Liver (tissue), 9 donors: ENCODE results near the gene UTRN. TPM values are rescaled to one million over a fixed set of nuclear protein-coding genes. Genes with fewer than 3 reads are reported as not detected.

Experiments used
- DNase-seq: peaks from one replicate; pipeline ENCODE4 v3.0.0-alpha.2; 2017; ENCODE audit warnings: low spot score
- H3K27ac ChIP-seq, 2 donors: one replicate each; pipeline ENCODE4 v1.7.0; 2013; ENCODE audit warnings: inconsistent platforms in 2 of 2, low read length in 2 of 2, control low read depth in 1 of 2, low read depth in 1 of 2, mild to moderate bottlenecking in 1 of 2
- H3K27me3 ChIP-seq, 4 donors: one replicate each; pipeline versions ENCODE4 v1.6.1 to v1.7.0; 2013; ENCODE audit warnings: low read length in 3 of 4, inconsistent platforms in 1 of 4, mild to moderate bottlenecking in 1 of 4, moderate library complexity in 1 of 4; ENCODE audit not compliant: control insufficient read depth in 4 of 4, insufficient read depth in 4 of 4
- H3K36me3 ChIP-seq, 4 donors: one replicate each; pipeline versions ENCODE4 v1.6.1 to v1.7.0; 2013; ENCODE audit warnings: low read length in 3 of 4, mild to moderate bottlenecking in 3 of 4, low read depth in 1 of 4, moderate library complexity in 1 of 4; ENCODE audit not compliant: control insufficient read depth in 4 of 4, insufficient read depth in 3 of 4
- H3K4me1 ChIP-seq, 4 donors: one replicate each; pipeline versions ENCODE4 v1.6.1 to v1.7.0; 2013; ENCODE audit warnings: low read length in 3 of 4, mild to moderate bottlenecking in 3 of 4, moderate library complexity in 1 of 4; ENCODE audit not compliant: control insufficient read depth in 4 of 4, insufficient read depth in 4 of 4
- H3K4me3 ChIP-seq, 3 donors: one replicate each; pipeline versions ENCODE4 v1.6.1 to v1.7.0; 2013; ENCODE audit warnings: low read length in 3 of 3, control low read depth in 1 of 3, low read depth in 1 of 3, mild to moderate bottlenecking in 1 of 3
- H3K9ac ChIP-seq, 2 donors: one replicate each; pipeline ENCODE4 v1.7.0; 2013; ENCODE audit warnings: low read length in 2 of 2, mild to moderate bottlenecking in 2 of 2, moderate library complexity in 2 of 2, control low read depth in 1 of 2, low read depth in 1 of 2
- H3K9me3 ChIP-seq, 4 donors: one replicate each; pipeline versions ENCODE4 v1.6.1 to v1.7.0; 2013; ENCODE audit warnings: low read length in 3 of 4; ENCODE audit not compliant: control insufficient read depth in 4 of 4
- FOXA2 ChIP-seq: IDR thresholded peaks from 2 replicates; pipeline ENCODE4 v1.6.1; 2016; ENCODE audit warnings: antibody characterized with exemption
- GABPA ChIP-seq, 2 donors: IDR thresholded peaks in 1 of 2; conservative IDR thresholded peaks in 1 of 2; 2 replicates each; pipeline ENCODE4 v1.6.1; 2016; ENCODE audit warnings: antibody characterized with exemption in 2 of 2, mild to moderate bottlenecking in 1 of 2, moderate library complexity in 1 of 2
- HNF4A ChIP-seq, 2 donors: conservative IDR thresholded peaks; 2 replicates each; pipeline ENCODE4 v1.6.1; 2016; ENCODE audit warnings: antibody characterized with exemption in 2 of 2, mild to moderate bottlenecking in 2 of 2
- NR2F2 ChIP-seq: IDR thresholded peaks from 2 replicates; pipeline ENCODE4 v1.6.1; 2016; ENCODE audit warnings: antibody characterized with exemption
- TAF1 ChIP-seq: conservative IDR thresholded peaks from 2 replicates; pipeline ENCODE4 v1.6.1; 2016; ENCODE audit warnings: antibody characterized with exemption, mild to moderate bottlenecking
- WGBS: extraction: QIAGEN DNeasy Blood & Tissue Kit; methylation state at CpG from one replicate; pipeline ENCODE4 v1.1.7; 2013; 5-methylcytosine and 5-hydroxymethylcytosine counted together
- polyA plus RNA-seq, 2 donors: library from polyadenylated mRNA; stranded (reverse) in 1 of 2; unstranded in 1 of 2; fragments of 200-250 nt in 1 of 2; fragments of >200 nt in 1 of 2; fragmentation: Nextera tagmentation in 1 of 2; extraction: Ambion mirVana in 1 of 2; gene quantifications; one replicate each; pipeline versions ENCODE4 v1.2.1 to v1.2.3, GENCODE V29; 2013 to 2015
- total RNA-seq, 2 donors: library from RNA; depleted of rRNA; stranded (reverse); fragments of >200 nt; gene quantifications; one replicate each; pipeline ENCODE4 v1.2.3, GENCODE V29; 2014
- TF ChIP-seq, protein P1 (sequence below): IDR thresholded peaks from 2 replicates; pipeline ENCODE4 v1.6.1; 2016; ENCODE audit warnings: antibody characterized with exemption
- TF ChIP-seq, protein P2 (sequence below): fragments of 150-350 bp; IDR thresholded peaks from 2 replicates; pipeline ENCODE4 v1.5.1; 2017; ENCODE audit warnings: improper control_type of control experiment, low read depth, low read length; ENCODE audit not compliant: missing input control
- TF ChIP-seq, protein P3 (sequence below): IDR thresholded peaks from 2 replicates; pipeline ENCODE4 v1.6.1; 2016; ENCODE audit warnings: antibody characterized with exemption, mild to moderate bottlenecking
- donor health status: healthy.
- donor health status: healthy.
- donor health status: healthy.
- donor health status: healthy.
- donor health status: healthy.

Gene UTRN
- total and polyA plus RNA-seq, 4 donors, result 6.9 to 83.7 (median 47.6) TPM

DNA sequence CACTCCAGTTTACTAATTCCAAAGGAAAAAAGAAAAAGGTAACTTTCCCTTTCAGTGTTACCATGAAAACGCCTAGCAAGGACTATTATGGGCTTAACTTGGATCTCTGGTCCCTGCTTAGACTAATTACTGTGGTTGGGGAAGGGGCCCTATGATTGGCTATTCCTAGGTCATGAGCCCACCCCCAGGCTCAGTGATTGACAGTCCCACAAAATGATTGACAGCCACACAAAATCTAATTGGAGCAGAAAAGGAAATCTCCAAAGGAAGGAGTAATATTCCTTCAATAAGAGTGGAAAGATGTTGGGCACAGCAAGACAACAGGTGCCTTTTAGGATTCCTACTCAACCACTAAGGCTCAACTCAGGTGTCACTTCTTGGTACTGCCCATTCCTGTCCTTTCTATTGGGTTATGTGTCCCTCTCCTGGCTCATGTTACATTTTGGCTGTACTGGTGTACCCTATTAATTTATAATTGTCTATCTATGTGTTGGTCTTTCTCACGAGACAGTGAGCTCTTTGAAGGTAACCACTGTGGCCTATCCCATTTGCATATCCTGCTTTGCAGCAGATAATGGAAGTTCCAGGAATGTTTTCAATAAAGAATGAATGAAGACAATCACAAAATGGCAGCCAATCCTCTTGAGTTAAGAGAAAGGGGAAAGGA, 5.5 kb upstream of the UTRN start:
- 95% methylated on average over 2 of the region's 2 CpGs for WGBS

DNA sequence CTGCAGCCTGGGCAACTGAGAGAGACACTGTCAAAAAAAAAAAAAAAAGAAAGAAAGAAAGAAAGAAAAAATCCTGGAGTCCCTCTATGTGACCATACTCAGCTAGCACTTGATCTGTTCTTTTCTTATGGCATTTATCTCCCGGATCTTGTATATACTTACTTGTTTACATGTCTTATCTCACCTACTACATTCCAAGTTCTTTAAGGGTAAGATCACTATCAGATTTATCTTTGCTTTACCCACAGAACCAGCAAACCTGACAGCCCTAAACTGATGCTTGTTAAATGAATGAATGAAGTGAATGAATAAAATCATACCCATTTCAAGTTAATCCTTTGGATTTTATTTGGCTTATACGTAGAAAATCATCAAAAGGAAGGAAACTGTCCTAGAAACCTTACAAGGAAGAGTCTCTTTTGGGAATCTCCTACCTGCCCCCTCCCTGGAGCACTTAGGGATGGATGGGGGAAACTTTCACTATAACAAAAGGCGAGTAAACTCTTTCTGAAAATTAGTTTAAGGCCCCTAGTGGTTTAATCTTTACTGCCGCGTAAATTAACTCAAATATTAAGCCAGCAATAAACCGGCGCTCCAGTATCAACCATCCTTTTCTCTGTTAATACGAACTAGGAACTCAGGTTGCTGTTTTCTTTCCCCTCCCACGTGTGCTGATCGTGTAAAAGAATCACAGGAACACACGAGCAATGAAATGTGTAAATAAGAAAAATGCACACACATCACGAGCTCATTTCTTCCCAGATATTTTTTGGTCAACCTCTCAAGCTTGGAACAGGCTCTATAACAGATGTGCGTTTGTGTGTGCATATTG, 1.3 kb upstream of the UTRN start:
- peak overlapping the region; percentile 92 to 93 for H3K27ac ChIP-seq
- WGBS, result 12% methylated on average over 13 of the region's 13 CpGs
- H3K4me3 ChIP-seq, result peak overlapping the region; percentile 69 to 98 (median 96)

More for the DNA sequence above, 5.5 kb upstream of the UTRN start:
- Histone ChIP-seq H3K27me3 (no peaks in the 10 kb centered on the region), H3K9me3 (no peaks in the 10 kb centered on the region), H3K4me1 (peaks cover 2 to 24% (median 14%) of the 10 kb centered on the region in 4 donors), H3K27ac (no peak overlapping the region), H3K9ac (no peak overlapping the region), H3K4me3 (no peak overlapping the region), H3K36me3 (no peaks in the 10 kb centered on the region)
- TF ChIP-seq HNF4A (conservative IDR thresholded peaks at IDR 0.05) (no peak), FOXA2 (no peak)
- DNase-seq, result no peak

DNA sequence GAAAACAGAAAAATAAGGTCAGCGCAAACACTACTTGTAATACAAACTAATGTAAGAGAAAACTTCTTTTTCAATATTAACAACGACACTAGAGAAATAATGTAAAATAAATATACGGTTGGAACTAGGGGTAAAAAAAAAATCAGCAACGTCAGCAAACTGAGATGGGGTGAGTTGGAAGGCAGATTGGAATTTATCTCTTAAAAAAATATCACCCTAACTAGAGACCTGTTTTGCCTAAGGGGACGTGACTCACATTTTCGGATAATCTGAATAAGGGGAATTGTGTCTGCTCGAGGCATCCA, 705 bp upstream of the UTRN start:
- H3K27ac ChIP-seq, result peak overlapping the region; percentile 92 to 93

More for the DNA sequence above, 1.3 kb upstream of the UTRN start:
- H3K27me3 ChIP-seq, result no peaks in the 10 kb centered on the region
- no peak for DNase-seq
- H3K9ac ChIP-seq, result peak overlapping the region; percentile 36 to 89
- peaks cover 0 to 14% (median 6%) of the 10 kb centered on the region in 4 donors for H3K4me1 ChIP-seq
- TF ChIP-seq NR2F2, result no peak
- TF ChIP-seq, protein P1, sequence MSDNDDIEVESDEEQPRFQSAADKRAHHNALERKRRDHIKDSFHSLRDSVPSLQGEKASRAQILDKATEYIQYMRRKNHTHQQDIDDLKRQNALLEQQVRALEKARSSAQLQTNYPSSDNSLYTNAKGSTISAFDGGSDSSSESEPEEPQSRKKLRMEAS, result peak; percentile 25
- TF ChIP-seq HNF4A (conservative IDR thresholded peaks at IDR 0.05), result no peak
- TF ChIP-seq, protein P2, sequence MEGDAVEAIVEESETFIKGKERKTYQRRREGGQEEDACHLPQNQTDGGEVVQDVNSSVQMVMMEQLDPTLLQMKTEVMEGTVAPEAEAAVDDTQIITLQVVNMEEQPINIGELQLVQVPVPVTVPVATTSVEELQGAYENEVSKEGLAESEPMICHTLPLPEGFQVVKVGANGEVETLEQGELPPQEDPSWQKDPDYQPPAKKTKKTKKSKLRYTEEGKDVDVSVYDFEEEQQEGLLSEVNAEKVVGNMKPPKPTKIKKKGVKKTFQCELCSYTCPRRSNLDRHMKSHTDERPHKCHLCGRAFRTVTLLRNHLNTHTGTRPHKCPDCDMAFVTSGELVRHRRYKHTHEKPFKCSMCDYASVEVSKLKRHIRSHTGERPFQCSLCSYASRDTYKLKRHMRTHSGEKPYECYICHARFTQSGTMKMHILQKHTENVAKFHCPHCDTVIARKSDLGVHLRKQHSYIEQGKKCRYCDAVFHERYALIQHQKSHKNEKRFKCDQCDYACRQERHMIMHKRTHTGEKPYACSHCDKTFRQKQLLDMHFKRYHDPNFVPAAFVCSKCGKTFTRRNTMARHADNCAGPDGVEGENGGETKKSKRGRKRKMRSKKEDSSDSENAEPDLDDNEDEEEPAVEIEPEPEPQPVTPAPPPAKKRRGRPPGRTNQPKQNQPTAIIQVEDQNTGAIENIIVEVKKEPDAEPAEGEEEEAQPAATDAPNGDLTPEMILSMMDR, result peak; percentile 18
- H3K36me3 ChIP-seq, result no peaks in the 10 kb centered on the region
- H3K9me3 ChIP-seq, result no peaks in the 10 kb centered on the region

More for the DNA sequence above, 705 bp upstream of the UTRN start:
- no peaks in the 10 kb centered on the region for H3K27me3 ChIP-seq
- WGBS, result 1% methylated on average over 7 of the region's 7 CpGs
- no peaks in the 10 kb centered on the region for H3K9me3 ChIP-seq
- H3K36me3 ChIP-seq, result no peaks in the 10 kb centered on the region
- H3K4me1 ChIP-seq, result peaks cover 0 to 14% (median 4%) of the 10 kb centered on the region in 4 donors
- no peak for DNase-seq
- H3K9ac ChIP-seq, result peak overlapping the region; percentile 36 to 89
- H3K4me3 ChIP-seq, result peak overlapping the region; percentile 69 to 98 (median 96)
- TF ChIP-seq, protein P1, result peak; percentile 10
- TF ChIP-seq HNF4A (conservative IDR thresholded peaks at IDR 0.05), result no peak
- TF ChIP-seq GABPA (IDR thresholded peaks at IDR 0.05 in 1 of 2, conservative IDR thresholded peaks at IDR 0.05 in 1 of 2), result no peak
- TF ChIP-seq TAF1, result peak; percentile 45
- TF ChIP-seq, protein P3, sequence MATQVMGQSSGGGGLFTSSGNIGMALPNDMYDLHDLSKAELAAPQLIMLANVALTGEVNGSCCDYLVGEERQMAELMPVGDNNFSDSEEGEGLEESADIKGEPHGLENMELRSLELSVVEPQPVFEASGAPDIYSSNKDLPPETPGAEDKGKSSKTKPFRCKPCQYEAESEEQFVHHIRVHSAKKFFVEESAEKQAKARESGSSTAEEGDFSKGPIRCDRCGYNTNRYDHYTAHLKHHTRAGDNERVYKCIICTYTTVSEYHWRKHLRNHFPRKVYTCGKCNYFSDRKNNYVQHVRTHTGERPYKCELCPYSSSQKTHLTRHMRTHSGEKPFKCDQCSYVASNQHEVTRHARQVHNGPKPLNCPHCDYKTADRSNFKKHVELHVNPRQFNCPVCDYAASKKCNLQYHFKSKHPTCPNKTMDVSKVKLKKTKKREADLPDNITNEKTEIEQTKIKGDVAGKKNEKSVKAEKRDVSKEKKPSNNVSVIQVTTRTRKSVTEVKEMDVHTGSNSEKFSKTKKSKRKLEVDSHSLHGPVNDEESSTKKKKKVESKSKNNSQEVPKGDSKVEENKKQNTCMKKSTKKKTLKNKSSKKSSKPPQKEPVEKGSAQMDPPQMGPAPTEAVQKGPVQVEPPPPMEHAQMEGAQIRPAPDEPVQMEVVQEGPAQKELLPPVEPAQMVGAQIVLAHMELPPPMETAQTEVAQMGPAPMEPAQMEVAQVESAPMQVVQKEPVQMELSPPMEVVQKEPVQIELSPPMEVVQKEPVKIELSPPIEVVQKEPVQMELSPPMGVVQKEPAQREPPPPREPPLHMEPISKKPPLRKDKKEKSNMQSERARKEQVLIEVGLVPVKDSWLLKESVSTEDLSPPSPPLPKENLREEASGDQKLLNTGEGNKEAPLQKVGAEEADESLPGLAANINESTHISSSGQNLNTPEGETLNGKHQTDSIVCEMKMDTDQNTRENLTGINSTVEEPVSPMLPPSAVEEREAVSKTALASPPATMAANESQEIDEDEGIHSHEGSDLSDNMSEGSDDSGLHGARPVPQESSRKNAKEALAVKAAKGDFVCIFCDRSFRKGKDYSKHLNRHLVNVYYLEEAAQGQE, result no peak
